Adrenal gland (tissue), 12 donors: ENCODE results near the gene IQCM. TPM values are rescaled to one million over a fixed set of nuclear protein-coding genes. Genes with fewer than 3 reads are reported as not detected.

Experiments used
- DNase-seq, 7 donors: peaks; one replicate each; pipeline ENCODE4 v3.0.0-alpha.2; 2019 to 2020
- H3K27ac ChIP-seq, 5 donors: fragments of 200-600 bp; sonication (generic) in 4 of 5; 1 replicate in 3 of 5; 2 replicates in 2 of 5; pipeline versions ENCODE4 v1.5.1 to v1.8.0; 2016 to 2020; ENCODE audit warnings: mild to moderate bottlenecking in 1 of 5
- H3K27me3 ChIP-seq: fragments of 200-600 bp; 2 replicates; pipeline ENCODE4 v1.8.0; 2021
- H3K36me3 ChIP-seq, 2 donors: fragments of 200-600 bp; replicated peaks in 1 of 2; 1 replicate in 1 of 2; 2 replicates in 1 of 2; pipeline versions ENCODE4 v1.5.1 to v1.8.0; 2018 to 2022
- H3K4me1 ChIP-seq, 2 donors: fragments of 200-600 bp; replicated peaks in 1 of 2; 1 replicate in 1 of 2; 2 replicates in 1 of 2; pipeline versions ENCODE4 v1.5.1 to v1.8.0; 2018 to 2021
- H3K4me3 ChIP-seq, 4 donors: fragments of 200-600 bp; sonication (generic) in 3 of 4; one replicate each; pipeline ENCODE4 v1.5.1; 2016 to 2018
- H3K9me3 ChIP-seq, 3 donors: fragments of 200-600 bp; sonication (generic) in 1 of 3; replicated peaks in 1 of 3; 1 replicate in 2 of 3; 2 replicates in 1 of 3; pipeline versions ENCODE4 v1.5.1 to v1.8.0; 2016 to 2021
- CTCF ChIP-seq, 6 experiments: fragments of 450-650 bp in 4 of 6; fragments of 200-600 bp in 2 of 6; sonication (generic) in 1 of 6; IDR thresholded peaks; 1 replicate in 5 of 6; 2 replicates in 1 of 6; pipeline versions ENCODE4 v1.5.1 to v1.8.0; 2016 to 2021; ENCODE audit warnings: antibody characterized with exemption in 6 of 6, mild to moderate bottlenecking in 2 of 6, moderate library complexity in 1 of 6
- POLR2A ChIP-seq, 2 donors: fragments of 450-650 bp; IDR thresholded peaks; one replicate each; pipeline ENCODE4 v1.6.1; 2017; ENCODE audit warnings: antibody characterized with exemption in 2 of 2, mild to moderate bottlenecking in 2 of 2, moderate library complexity in 1 of 2
- WGBS, 4 donors: extraction: QIAGEN DNeasy Blood & Tissue Kit in 2 of 4; methylation state at CpG; one replicate each; pipeline versions ENCODE4 v1.1.5 to v1.1.7; 2013 to 2017; 5-methylcytosine and 5-hydroxymethylcytosine counted together
- intact Hi-C, 2 donors: fragments of 100-400 bp; cut with DNase I; formaldehyde crosslinking; loops; one replicate each; pipeline versions ENCODE4 v1.14.1 to v1.15.0; 2022 to 2023
- polyA plus RNA-seq, 3 donors: library from polyadenylated mRNA; stranded (reverse); fragments of 200-250 nt in 2 of 3; fragments of 350-450 nt in 1 of 3; fragmentation: Illumina TruSeq in 1 of 3; extraction: RNeasy Lipid Tissue Mini Kit (QIAGEN cat#74804) in 1 of 3; gene quantifications; one replicate each; pipeline ENCODE4 v1.2.3, GENCODE V29; 2013 to 2014
- total RNA-seq, 9 donors: library from RNA; depleted of rRNA in 4 of 9; stranded (reverse); fragments of >200 nt in 4 of 9; fragments of 120-200 nt in 1 of 9; fragmentation: NEBNext Ultra II Directional in 1 of 9; extraction: Animal tissue kit (Norgen Biotek cat#: 25700) in 1 of 9; gene quantifications; one replicate each; pipeline versions ENCODE4 v1.1.0 to v1.2.4, GENCODE V29; 2013 to 2023
- donor health status: healthy with polysubstance abuse.
- donor health status: Bipolar disorder and iron deficiency.
- donor health status: DM: yes; HTN: yes; CAD: no.
- donor health status: DM: no; HTN: no; CAD: no.
- donor health status: DM: no; HTN: no; CAD: no.
- donor health status: DM: yes; HTN: yes; CAD: no.

The IQCM gene
- total and polyA plus RNA-seq, 12 donors = not detected

GRCh38 chr4:149700272-149700671, 115.4 kb downstream of the IQCM start:
- WGBS, 4 donors = 76 to 87% (median 78%) methylated on average over 3 of the region's 3 CpGs

GRCh38 chr4:149699642-149700041, 116.0 kb downstream of the IQCM start:
- Histone ChIP-seq H3K9me3 (no peaks in the 10 kb centered on the region), H3K4me1 (no peaks in the 10 kb centered on the region), H3K27ac (no peak overlapping the region), H3K36me3 (no peaks in the 10 kb centered on the region), H3K27me3 (no peaks in the 10 kb centered on the region), H3K4me3 (no peak overlapping the region)
- WGBS, 4 donors = 56 to 66% (median 59%) methylated on average over 2 of the region's 2 CpGs
- DNase-seq = no peak
- TF ChIP-seq CTCF (IDR thresholded peaks at IDR 0.05) = no peak
- TF ChIP-seq POLR2A (IDR thresholded peaks at IDR 0.05) = no peak
- intact Hi-C loops = no loop called here

More at GRCh38 chr4:149700272-149700671, 115.4 kb downstream of the IQCM start:
- Histone ChIP-seq H3K27ac (no peak overlapping the region), H3K9me3 (no peaks in the 10 kb centered on the region), H3K27me3 (no peaks in the 10 kb centered on the region), H3K4me3 (no peak overlapping the region), H3K4me1 (no peaks in the 10 kb centered on the region), H3K36me3 (no peaks in the 10 kb centered on the region)
- TF ChIP-seq POLR2A (IDR thresholded peaks at IDR 0.05) = no peak
- TF ChIP-seq CTCF (IDR thresholded peaks at IDR 0.05) = no peak
- DNase-seq = no peak
- intact Hi-C loops = no loop called here

- WGBS, 4 donors = 75 to 86% (median 76%) methylated on average over 3 of the region's 3 CpGs
- intact Hi-C loops = no loop called here
- no peak for DNase-seq
- Histone ChIP-seq H3K36me3 (no peaks in the 10 kb centered on the region), H3K27me3 (no peaks in the 10 kb centered on the region), H3K4me1 (no peaks in the 10 kb centered on the region), H3K4me3 (no peak overlapping the region), H3K9me3 (no peaks in the 10 kb centered on the region), H3K27ac (no peak overlapping the region)
- no peak for TF ChIP-seq CTCF (IDR thresholded peaks at IDR 0.05)
- TF ChIP-seq POLR2A (IDR thresholded peaks at IDR 0.05) = no peak
Observed at GRCh38 chr4:149690726-149691125, 124.9 kb downstream of the IQCM start.

GRCh38 chr4:149684516-149684915, 131.1 kb downstream of the IQCM start:
- intact Hi-C loops = no loop called here
- TF ChIP-seq POLR2A (IDR thresholded peaks at IDR 0.05) (no peak), CTCF (IDR thresholded peaks at IDR 0.05) (no peak)
- Histone ChIP-seq H3K36me3 (no peaks in the 10 kb centered on the region), H3K27me3 (no peaks in the 10 kb centered on the region), H3K4me3 (no peak overlapping the region), H3K27ac (no peak overlapping the region), H3K9me3 (no peaks in the 10 kb centered on the region), H3K4me1 (no peaks in the 10 kb centered on the region)
- no peak for DNase-seq
- 48 to 60% (median 50%) methylated on average over 2 of the region's 2 CpGs for WGBS, 4 donors
